HL-60 (cell line): ENCODE results near the gene DYSF.
"Not testable (repeated sequence)": the region's sequence is repeated elsewhere in the genome, so short reads cannot be mapped to it uniquely, and the experiment has no call there.

Source experiments
- POLR2AphosphoS5 ChIP-seq: IDR thresholded peaks from 2 replicates; pipeline ENCODE4 v1.6.1; 2012; ENCODE audit warnings: low read depth
- REST ChIP-seq: IDR thresholded peaks from 2 replicates; pipeline ENCODE4 v1.6.1; 2012; ENCODE audit warnings: low read depth; ENCODE audit not compliant: insufficient replicate concordance
- SPI1 ChIP-seq: IDR thresholded peaks from 2 replicates; pipeline ENCODE4 v1.6.1; 2012; ENCODE audit warnings: low read depth, mild to moderate bottlenecking, borderline replicate concordance
- TF ChIP-seq, protein P1 (sequence below): IDR thresholded peaks from one replicate; pipeline ENCODE4 v1.5.1; 2011; ENCODE audit warnings: low read length, control low read depth, inconsistent platforms; ENCODE audit not compliant: insufficient read depth

DNA sequence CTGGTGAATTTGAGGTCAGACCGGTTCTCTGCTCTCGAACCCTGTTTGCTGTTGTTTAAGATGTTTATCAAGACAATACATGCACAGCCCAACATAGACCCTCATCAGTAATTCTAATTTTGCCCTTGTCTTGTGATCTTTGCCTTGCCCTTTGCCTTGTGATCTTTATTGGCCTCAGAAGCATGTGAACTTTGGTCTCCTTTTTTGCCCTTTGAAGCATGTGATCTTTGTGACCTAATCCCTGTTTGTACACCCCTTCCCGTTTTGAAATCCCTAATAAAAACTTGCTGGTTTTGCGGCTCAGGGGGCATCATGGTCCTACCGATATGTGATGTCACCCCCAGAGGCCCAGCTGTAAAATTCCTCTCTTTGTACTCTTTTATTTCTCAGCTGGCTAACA is 8.2 kb upstream of the DYSF start:
- TF ChIP-seq, protein P1, sequence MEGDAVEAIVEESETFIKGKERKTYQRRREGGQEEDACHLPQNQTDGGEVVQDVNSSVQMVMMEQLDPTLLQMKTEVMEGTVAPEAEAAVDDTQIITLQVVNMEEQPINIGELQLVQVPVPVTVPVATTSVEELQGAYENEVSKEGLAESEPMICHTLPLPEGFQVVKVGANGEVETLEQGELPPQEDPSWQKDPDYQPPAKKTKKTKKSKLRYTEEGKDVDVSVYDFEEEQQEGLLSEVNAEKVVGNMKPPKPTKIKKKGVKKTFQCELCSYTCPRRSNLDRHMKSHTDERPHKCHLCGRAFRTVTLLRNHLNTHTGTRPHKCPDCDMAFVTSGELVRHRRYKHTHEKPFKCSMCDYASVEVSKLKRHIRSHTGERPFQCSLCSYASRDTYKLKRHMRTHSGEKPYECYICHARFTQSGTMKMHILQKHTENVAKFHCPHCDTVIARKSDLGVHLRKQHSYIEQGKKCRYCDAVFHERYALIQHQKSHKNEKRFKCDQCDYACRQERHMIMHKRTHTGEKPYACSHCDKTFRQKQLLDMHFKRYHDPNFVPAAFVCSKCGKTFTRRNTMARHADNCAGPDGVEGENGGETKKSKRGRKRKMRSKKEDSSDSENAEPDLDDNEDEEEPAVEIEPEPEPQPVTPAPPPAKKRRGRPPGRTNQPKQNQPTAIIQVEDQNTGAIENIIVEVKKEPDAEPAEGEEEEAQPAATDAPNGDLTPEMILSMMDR = not testable (repeated sequence)
- TF ChIP-seq REST, POLR2AphosphoS5, SPI1: not testable (repeated sequence)
